ENCODE results near the gene MXD4. TPM values are rescaled to one million over a fixed set of nuclear protein-coding genes. Genes with fewer than 3 reads are reported as not detected.

MXD4 gene
- total RNA-seq, 1 donor from 2014 or later = 102 TPM

- no peak for DNase-seq (ENCODE audit: low read depth)
Observed at GRCh38 chr4:2263926-2264321, 2.0 kb upstream of the MXD4 start.

GRCh38 chr4:2262944-2263250 is 988 bp upstream of the MXD4 start:
- no peak for DNase-seq (ENCODE audit: low read depth)

GRCh38 chr4:2262145-2262943 is 435 bp upstream of the MXD4 start:
- DNase-seq (ENCODE audit: low read depth) = peak; percentile 94

GRCh38 chr4:2261110-2261852 is 628 bp downstream of the MXD4 start:
- no peak for DNase-seq (ENCODE audit: low read depth)

GRCh38 chr4:2260344-2261109 is 1.4 kb downstream of the MXD4 start:
- DNase-seq (ENCODE audit: low read depth) = no peak

- DNase-seq (ENCODE audit: low read depth) = no peak
Observed at GRCh38 chr4:2259541-2260343, 2.2 kb downstream of the MXD4 start.

GRCh38 chr4:2259036-2259540 is 2.8 kb downstream of the MXD4 start:
- DNase-seq (ENCODE audit: low read depth) = no peak

GRCh38 chr4:2258091-2259035 is 3.5 kb downstream of the MXD4 start:
- no peak for DNase-seq (ENCODE audit: low read depth)

GRCh38 chr4:2257361-2258081 is 4.4 kb downstream of the MXD4 start:
- DNase-seq (ENCODE audit: low read depth) = no peak

- DNase-seq (ENCODE audit: low read depth) = no peak
Observed at GRCh38 chr4:2256781-2257191, 5.1 kb downstream of the MXD4 start.

- DNase-seq (ENCODE audit: low read depth) = no peak
Observed at GRCh38 chr4:2256156-2256731, 5.7 kb downstream of the MXD4 start.

GRCh38 chr4:2255501-2256155 is 6.3 kb downstream of the MXD4 start:
- peak; percentile 39 for DNase-seq (ENCODE audit: low read depth)

GRCh38 chr4:2254665-2255500 is 7.0 kb downstream of the MXD4 start:
- DNase-seq (ENCODE audit: low read depth) = no peak

GRCh38 chr4:2253160-2254084 is 8.5 kb downstream of the MXD4 start:
- no peak for DNase-seq (ENCODE audit: low read depth)

- no peak for DNase-seq (ENCODE audit: low read depth)
Observed at GRCh38 chr4:2252530-2253091, 9.3 kb downstream of the MXD4 start.

GRCh38 chr4:2251795-2252529 is 9.9 kb downstream of the MXD4 start:
- DNase-seq (ENCODE audit: low read depth) = no peak
